Neural progenitor cell (in vitro differentiated cells): ENCODE results near the gene KCTD16.

Experiments
- CTCF ChIP-seq: fragments of 200-600 bp; sonication (generic); IDR thresholded peaks from 2 replicates; pipeline ENCODE4 v1.5.1; 2017; ENCODE audit warnings: antibody characterized with exemption, mild to moderate bottlenecking
- EZH2 ChIP-seq: fragments of 200-600 bp; sonication (generic); IDR thresholded peaks from 2 replicates; pipeline ENCODE4 v1.6.1; 2017; ENCODE audit warnings: antibody characterized with exemption, mild to moderate bottlenecking, moderate library complexity
- EZH2phosphoT487 ChIP-seq: fragments of 200-600 bp; sonication (generic); IDR thresholded peaks from 2 replicates; pipeline ENCODE4 v1.6.1; 2017; ENCODE audit warnings: antibody characterized with exemption

- TF ChIP-seq CTCF: no peak
- no peak for TF ChIP-seq EZH2phosphoT487
- no peak for TF ChIP-seq EZH2
Measured at GRCh38 chr5:144143625-144144024, 27.0 kb upstream of the KCTD16 start.
